ENCODE data around the gene PIGU.

DNA sequence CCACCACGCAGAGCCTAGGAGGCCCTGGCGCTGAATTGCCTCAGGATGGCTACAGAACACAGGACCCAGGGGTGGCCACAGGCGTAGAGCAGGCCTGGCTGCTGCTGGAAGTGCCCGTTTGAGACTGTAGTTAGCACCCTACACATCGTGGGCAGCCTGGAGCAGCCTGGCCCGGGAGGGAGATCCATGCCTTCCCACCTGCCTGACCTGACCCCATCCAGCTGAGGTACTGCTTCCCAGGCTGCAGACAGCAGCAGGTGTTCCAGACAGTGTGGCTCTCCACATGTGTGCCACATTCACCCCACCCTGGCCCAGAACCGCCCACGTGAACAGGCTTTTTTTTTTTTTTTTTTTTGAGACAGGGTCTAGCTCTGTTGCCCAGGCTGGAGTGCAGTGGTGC is 139.2 kb downstream of the PIGU start:
- TF ChIP-seq, protein P1, sequence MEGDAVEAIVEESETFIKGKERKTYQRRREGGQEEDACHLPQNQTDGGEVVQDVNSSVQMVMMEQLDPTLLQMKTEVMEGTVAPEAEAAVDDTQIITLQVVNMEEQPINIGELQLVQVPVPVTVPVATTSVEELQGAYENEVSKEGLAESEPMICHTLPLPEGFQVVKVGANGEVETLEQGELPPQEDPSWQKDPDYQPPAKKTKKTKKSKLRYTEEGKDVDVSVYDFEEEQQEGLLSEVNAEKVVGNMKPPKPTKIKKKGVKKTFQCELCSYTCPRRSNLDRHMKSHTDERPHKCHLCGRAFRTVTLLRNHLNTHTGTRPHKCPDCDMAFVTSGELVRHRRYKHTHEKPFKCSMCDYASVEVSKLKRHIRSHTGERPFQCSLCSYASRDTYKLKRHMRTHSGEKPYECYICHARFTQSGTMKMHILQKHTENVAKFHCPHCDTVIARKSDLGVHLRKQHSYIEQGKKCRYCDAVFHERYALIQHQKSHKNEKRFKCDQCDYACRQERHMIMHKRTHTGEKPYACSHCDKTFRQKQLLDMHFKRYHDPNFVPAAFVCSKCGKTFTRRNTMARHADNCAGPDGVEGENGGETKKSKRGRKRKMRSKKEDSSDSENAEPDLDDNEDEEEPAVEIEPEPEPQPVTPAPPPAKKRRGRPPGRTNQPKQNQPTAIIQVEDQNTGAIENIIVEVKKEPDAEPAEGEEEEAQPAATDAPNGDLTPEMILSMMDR (IDR thresholded peaks at IDR 0.05): no peak
- no peak for TF ChIP-seq ZFX (IDR thresholded peaks at IDR 0.05; ENCODE audit: borderline replicate concordance)
